Measurements from ENCODE around the gene SPAM1. TPM values are rescaled to one million over a fixed set of nuclear protein-coding genes. Genes with fewer than 3 reads are reported as not detected.
A peak's percentile ranks its signal among the peaks of the same experiment; 100 is the strongest.

Gene SPAM1
- total RNA-seq, 1 donor from 2014 or later: not detected

- no peaks in the 10 kb centered on the region for H3K9me3 Mint-ChIP-seq (ENCODE audit: unreplicated experiment)
- no peak overlapping the region for H2AFZ ChIP-seq (ENCODE audit: low read depth, low read length)
- no peak for FAIRE-seq
Observed at GRCh38 chr7:123945938-123946337, 20.9 kb downstream of the SPAM1 start.

GRCh38 chr7:123948136-123948535 lies 23.1 kb downstream of the SPAM1 start:
- DNase-seq (ENCODE audit: low read depth) (no peak), FAIRE-seq (no peak)
- Histone ChIP-seq H4K20me1 (ENCODE audit: insufficient read depth, low read length) (no peaks in the 10 kb centered on the region), H3K4me2 (ENCODE audit: low read length) (no peak overlapping the region), H3K4me3 (ENCODE audit: insufficient read depth, low read depth, low read length) (no peak overlapping the region), H3K9ac (ENCODE audit: low read length) (no peak overlapping the region), H3K79me2 (ENCODE audit: insufficient read depth, low read length) (no peaks in the 10 kb centered on the region), H3K9me3 (ENCODE audit: insufficient read depth, low read depth, low read length) (no peaks in the 10 kb centered on the region), H3K4me1 (ENCODE audit: insufficient read depth, low read length) (no peaks in the 10 kb centered on the region), H3K36me3 (ENCODE audit: insufficient read depth, low read length) (no peaks in the 10 kb centered on the region), H3K27me3 (ENCODE audit: insufficient read depth, low read length) (no peaks in the 10 kb centered on the region), H2AFZ (ENCODE audit: low read depth, low read length) (no peak overlapping the region), H3K27ac (ENCODE audit: low read depth, low read length) (no peak overlapping the region)
- Mint-ChIP-seq H3K9me3 (ENCODE audit: unreplicated experiment) (no peaks in the 10 kb centered on the region), H3K36me3 (ENCODE audit: low read depth, unreplicated experiment) (no peaks in the 10 kb centered on the region), H3K4me1 (ENCODE audit: low read depth, unreplicated experiment) (no peaks in the 10 kb centered on the region), H3K4me3 (ENCODE audit: unreplicated experiment) (no peak overlapping the region), H3K27ac (ENCODE audit: unreplicated experiment) (no peak overlapping the region), H3K27me3 (ENCODE audit: low read depth, unreplicated experiment) (no peaks in the 10 kb centered on the region)
- TF ChIP-seq CTCF (IDR thresholded peaks at IDR 0.05; ENCODE audit: insufficient read depth, low read depth, low read length): no peak
- no peak for TF ChIP-seq EZH2 (IDR thresholded peaks at IDR 0.05; ENCODE audit: insufficient read depth, low read length)

More at GRCh38 chr7:123945938-123946337, 20.9 kb downstream of the SPAM1 start:
- Mint-ChIP-seq H3K4me3 (ENCODE audit: unreplicated experiment) (no peak overlapping the region), H3K27me3 (ENCODE audit: low read depth, unreplicated experiment) (no peaks in the 10 kb centered on the region), H3K36me3 (ENCODE audit: low read depth, unreplicated experiment) (no peaks in the 10 kb centered on the region), H3K27ac (ENCODE audit: unreplicated experiment) (no peak overlapping the region), H3K4me1 (ENCODE audit: low read depth, unreplicated experiment) (no peaks in the 10 kb centered on the region)
- Histone ChIP-seq H3K9me3 (ENCODE audit: insufficient read depth, low read depth, low read length) (no peaks in the 10 kb centered on the region), H3K27ac (ENCODE audit: low read depth, low read length) (no peak overlapping the region), H3K4me3 (ENCODE audit: insufficient read depth, low read depth, low read length) (no peak overlapping the region), H3K79me2 (ENCODE audit: insufficient read depth, low read length) (no peaks in the 10 kb centered on the region), H3K9ac (ENCODE audit: low read length) (no peak overlapping the region), H4K20me1 (ENCODE audit: insufficient read depth, low read length) (no peaks in the 10 kb centered on the region), H3K4me1 (ENCODE audit: insufficient read depth, low read length) (no peaks in the 10 kb centered on the region), H3K4me2 (ENCODE audit: low read length) (no peak overlapping the region), H3K27me3 (ENCODE audit: insufficient read depth, low read length) (no peaks in the 10 kb centered on the region), H3K36me3 (ENCODE audit: insufficient read depth, low read length) (no peaks in the 10 kb centered on the region)
- no peak for DNase-seq (ENCODE audit: low read depth)
- TF ChIP-seq CTCF (IDR thresholded peaks at IDR 0.05; ENCODE audit: insufficient read depth, low read depth, low read length) (no peak), EZH2 (IDR thresholded peaks at IDR 0.05; ENCODE audit: insufficient read depth, low read length) (no peak)

GRCh38 chr7:123958186-123958703 lies 33.2 kb downstream of the SPAM1 start:
- Histone ChIP-seq H3K9ac (ENCODE audit: low read length) (no peak overlapping the region), H4K20me1 (ENCODE audit: insufficient read depth, low read length) (no peaks in the 10 kb centered on the region), H3K79me2 (ENCODE audit: insufficient read depth, low read length) (no peaks in the 10 kb centered on the region), H2AFZ (ENCODE audit: low read depth, low read length) (no peak overlapping the region), H3K4me1 (ENCODE audit: insufficient read depth, low read length) (no peaks in the 10 kb centered on the region), H3K4me2 (ENCODE audit: low read length) (no peak overlapping the region), H3K4me3 (ENCODE audit: insufficient read depth, low read depth, low read length) (no peak overlapping the region), H3K27me3 (ENCODE audit: insufficient read depth, low read length) (no peaks in the 10 kb centered on the region), H3K9me3 (ENCODE audit: insufficient read depth, low read depth, low read length) (no peaks in the 10 kb centered on the region), H3K36me3 (ENCODE audit: insufficient read depth, low read length) (no peaks in the 10 kb centered on the region), H3K27ac (ENCODE audit: low read depth, low read length) (no peak overlapping the region)
- Mint-ChIP-seq H3K36me3 (ENCODE audit: low read depth, unreplicated experiment) (no peaks in the 10 kb centered on the region), H3K4me1 (ENCODE audit: low read depth, unreplicated experiment) (peaks cover 1% of the 10 kb centered on the region), H3K27ac (ENCODE audit: unreplicated experiment) (no peak overlapping the region), H3K9me3 (ENCODE audit: unreplicated experiment) (no peaks in the 10 kb centered on the region), H3K4me3 (ENCODE audit: unreplicated experiment) (peak overlapping the region; percentile 14), H3K27me3 (ENCODE audit: low read depth, unreplicated experiment) (no peaks in the 10 kb centered on the region)
- no peak for TF ChIP-seq EZH2 (IDR thresholded peaks at IDR 0.05; ENCODE audit: insufficient read depth, low read length)
- no peak for TF ChIP-seq CTCF (IDR thresholded peaks at IDR 0.05; ENCODE audit: insufficient read depth, low read depth, low read length)
- no peak for FAIRE-seq
- no peak for DNase-seq (ENCODE audit: low read depth)
